Effector CD8-positive, alpha-beta T cell (primary cell): ENCODE data around the gene OR52E2.

Source experiments
- DNase-seq: peaks from one replicate; lab custom pipeline; 2025; lab: John Stamatoyannopoulos, UW

Gene OR52E2

DNA sequence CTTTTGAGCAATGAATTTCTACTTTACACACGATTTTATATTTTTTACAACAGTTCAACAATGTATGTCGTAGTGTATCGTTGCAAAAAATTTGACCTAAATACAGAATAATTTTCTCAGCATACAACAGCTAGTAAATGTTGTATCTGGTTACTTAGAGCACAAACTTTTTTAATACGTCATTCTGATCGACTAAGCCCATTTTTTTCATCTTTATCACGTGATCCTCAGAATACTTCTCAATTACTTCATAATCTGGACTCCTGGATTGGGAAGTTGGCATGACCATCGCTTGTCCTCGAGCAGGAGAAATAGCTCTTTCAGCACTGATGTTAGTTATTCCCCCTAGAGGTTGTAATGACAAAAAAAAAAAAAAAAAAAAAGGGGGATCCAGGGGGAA is 48.2 kb downstream of the OR52E2 start:
- no peak for DNase-seq
